ENCODE results near the gene SH3GL1. TPM values are rescaled to one million over a fixed set of nuclear protein-coding genes. Genes with fewer than 3 reads are reported as not detected.

The SH3GL1 gene
- total RNA-seq, 3 donors from 2014 or later: 25.6 to 52.5 (median 33.8) TPM

Other genes with a start within 250 kb of the SH3GL1 start
- not detected for gene CREB3L3, start 246.9 kb downstream of the SH3GL1 start, total RNA-seq
- gene SIRT6, start 218.0 kb downstream of the SH3GL1 start, total RNA-seq: 10 to 100 TPM; 21.5 to 29.8 (median 25.6) TPM
- gene ANKRD24, start 217.9 kb downstream of the SH3GL1 start, total RNA-seq: 1 to 10 TPM in 1 of 3 donors, under 1 TPM in 2; 0.80 to 3.2 (median 0.98) TPM
- gene EBI3, start 171.0 kb downstream of the SH3GL1 start, total RNA-seq: 10 to 100 TPM in 1 of 3 donors, 1 to 10 TPM in 1, under 1 TPM in 1; 0.66 to 12.6 (median 8.2) TPM
- 10 to 100 TPM; 18.9 to 24.6 (median 24.4) TPM for gene YJU2, start 153.5 kb downstream of the SH3GL1 start, total RNA-seq
- gene SHD, start 121.3 kb downstream of the SH3GL1 start, total RNA-seq: not detected
- gene TMIGD2, start 98.2 kb downstream of the SH3GL1 start, total RNA-seq: not detected
- under 1 TPM in 1 of 3 donors, not detected in 2; 0.88 TPM for gene FSD1, start 95.9 kb downstream of the SH3GL1 start, total RNA-seq
- gene STAP2, start 61.7 kb downstream of the SH3GL1 start, total RNA-seq: 10 to 100 TPM in 2 of 3 donors, 1 to 10 TPM in 1; 1.6 to 51.4 (median 25.9) TPM
- 1 to 10 TPM; 6.1 to 7.7 (median 7.5) TPM for gene MPND, start 57.0 kb downstream of the SH3GL1 start, total RNA-seq
- gene CHAF1A, start 2.1 kb upstream of the SH3GL1 start, total RNA-seq: 1 to 10 TPM; 6.3 to 8.2 (median 7.9) TPM
- gene UBXN6, start 57.2 kb upstream of the SH3GL1 start, total RNA-seq: 100 to 1,000 TPM in 1 of 3 donors, 10 to 100 TPM in 2; 72.9 to 139 (median 91.1) TPM
- gene HDGFL2, start 71.8 kb upstream of the SH3GL1 start, total RNA-seq: 10 to 100 TPM; 33.0 to 34.1 (median 33.1) TPM
- gene PLIN4, start 117.9 kb upstream of the SH3GL1 start, total RNA-seq: 100 to 1,000 TPM in 2 of 3 donors, 10 to 100 TPM in 1; 50.1 to 629 (median 213) TPM
- 10 to 100 TPM; 10.4 to 26.2 (median 15.4) TPM for gene PLIN5, start 134.7 kb upstream of the SH3GL1 start, total RNA-seq
- gene LRG1, start 139.5 kb upstream of the SH3GL1 start, total RNA-seq: 10 to 100 TPM in 1 of 3 donors, 1 to 10 TPM in 1, under 1 TPM in 1; 0.64 to 14.7 (median 5.7) TPM
- gene SEMA6B, start 159.1 kb upstream of the SH3GL1 start, total RNA-seq: 1 to 10 TPM; 2.3 to 8.8 (median 3.2) TPM
- gene TNFAIP8L1, start 239.0 kb upstream of the SH3GL1 start, total RNA-seq: 1 to 10 TPM; 1.6 to 3.6 (median 2.9) TPM

Measured in breast epithelium (tissue), 3 donors.